GM18502 (cell line): ENCODE results near the gene DGKH.
A peak's percentile ranks its signal among the peaks of the same experiment; 100 is the strongest.

ENCODE experiments used
- ATAC-seq: cut with Tn5 transposase; IDR thresholded peaks from one replicate; pipeline ENCODE4 v1.9.1; 2021; ENCODE audit warnings: mild to moderate bottlenecking; ENCODE audit not compliant: unreplicated experiment, poor library complexity

The DGKH gene

GRCh38 chr13:42271337-42272114 lies 223.1 kb downstream of the DGKH start:
- peak; percentile 88 for ATAC-seq

GRCh38 chr13:42272115-42272803 lies 223.8 kb downstream of the DGKH start, which contains the start of gene AKAP11:
AKAP11 (plus strand) TSS chr13:42272152; CDS start chr13:42286349, 14,197 bp downstream.
- ATAC-seq = peak; percentile 31

GRCh38 chr13:42272804-42273175 lies 224.3 kb downstream of the DGKH start:
- no peak for ATAC-seq

GRCh38 chr13:42274386-42275097 lies 226.1 kb downstream of the DGKH start:
- no peak for ATAC-seq

DNA sequence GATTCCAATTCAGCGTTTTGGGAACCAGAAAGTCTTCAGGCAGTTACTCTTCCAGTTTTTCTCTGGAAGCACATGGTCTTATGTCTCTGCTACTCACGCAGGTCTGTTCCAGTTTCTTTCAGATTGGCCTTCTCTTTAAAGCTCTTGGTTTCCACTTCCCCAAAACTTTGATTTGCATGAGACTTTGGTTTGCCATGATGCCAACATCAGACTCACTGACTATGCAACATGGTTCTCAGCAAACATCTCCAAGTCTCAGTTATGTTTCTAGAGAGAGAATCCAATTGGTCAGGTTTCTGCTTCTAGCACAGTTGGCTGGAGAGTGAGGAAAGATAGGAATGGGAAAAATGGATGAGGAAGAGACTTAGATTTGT lies 226.6 kb downstream of the DGKH start:
- ATAC-seq = peak; percentile 30

DNA sequence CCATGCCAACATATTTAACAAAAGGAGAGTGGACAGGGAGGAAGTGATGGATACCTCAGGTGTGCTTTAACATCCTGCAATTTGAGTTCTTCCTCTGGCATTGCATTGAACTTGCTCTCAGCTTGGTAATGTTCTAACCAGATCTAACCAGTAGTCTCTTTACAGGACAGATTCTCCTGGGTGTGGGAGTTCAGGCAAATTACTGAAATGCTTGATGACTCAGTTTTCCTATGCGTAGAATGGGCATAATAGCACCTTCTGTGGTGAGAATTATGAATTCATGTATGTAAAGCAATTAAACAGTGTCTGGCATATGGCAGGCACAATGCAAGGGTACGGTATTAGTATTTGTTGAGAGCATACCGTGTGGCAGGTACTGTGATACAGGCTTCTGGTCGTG lies 227.1 kb downstream of the DGKH start:
- ATAC-seq = no peak

DNA sequence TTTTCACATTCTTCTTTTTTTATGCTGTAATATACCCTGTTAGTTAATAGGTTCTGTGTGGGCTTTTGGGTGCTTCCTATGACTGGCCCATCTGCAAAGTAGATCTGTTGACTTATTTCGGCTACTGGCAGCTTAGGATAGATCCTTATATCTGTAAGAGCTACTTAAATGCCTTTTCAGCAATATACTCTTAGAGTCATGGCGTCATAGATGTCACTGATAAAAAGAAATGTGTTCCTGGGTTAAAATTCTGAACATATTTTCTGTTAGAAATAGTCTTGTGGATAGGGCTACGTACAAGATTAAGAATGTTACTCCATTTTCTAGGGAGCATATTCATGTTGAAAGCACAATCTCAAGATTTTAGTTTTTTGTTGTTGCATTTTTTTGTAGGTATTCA lies 228.2 kb downstream of the DGKH start:
- no peak for ATAC-seq

DNA sequence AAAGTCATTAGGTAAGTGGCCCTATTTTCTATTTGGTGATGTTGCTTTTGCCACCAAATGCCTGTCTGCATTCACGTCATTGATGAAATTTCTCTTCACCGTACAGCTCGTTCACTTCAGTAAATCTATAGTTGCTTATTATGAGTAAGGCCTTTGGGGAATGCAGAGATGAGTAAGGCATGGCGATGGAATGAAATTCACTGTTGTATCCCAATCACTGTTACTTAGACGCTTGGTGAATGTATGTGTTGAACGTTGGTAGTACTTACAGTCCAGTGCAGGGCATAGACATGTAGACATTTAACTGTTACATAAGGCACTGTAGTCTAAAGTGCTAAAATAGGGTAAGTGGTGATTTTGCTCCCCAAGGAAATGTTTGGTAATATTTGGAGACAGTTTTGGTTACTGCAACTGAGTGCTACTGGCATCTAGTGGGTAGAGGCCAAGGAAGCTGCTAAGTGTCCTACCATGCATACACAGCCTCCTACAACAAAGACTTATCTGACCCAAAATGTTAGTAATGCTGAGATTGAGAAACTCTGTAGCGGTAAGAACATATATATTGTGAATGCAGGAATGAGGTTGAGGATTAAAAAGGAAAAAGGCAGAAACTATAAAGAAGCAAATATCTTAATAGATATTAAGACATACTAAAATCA lies 229.3 kb downstream of the DGKH start:
- ATAC-seq = no peak

GRCh38 chr13:42279080-42279479 lies 230.6 kb downstream of the DGKH start:
- no peak for ATAC-seq

GRCh38 chr13:42279986-42280385 lies 231.5 kb downstream of the DGKH start:
- ATAC-seq = no peak

GRCh38 chr13:42280537-42280936 lies 232.1 kb downstream of the DGKH start:
- ATAC-seq = no peak

DNA sequence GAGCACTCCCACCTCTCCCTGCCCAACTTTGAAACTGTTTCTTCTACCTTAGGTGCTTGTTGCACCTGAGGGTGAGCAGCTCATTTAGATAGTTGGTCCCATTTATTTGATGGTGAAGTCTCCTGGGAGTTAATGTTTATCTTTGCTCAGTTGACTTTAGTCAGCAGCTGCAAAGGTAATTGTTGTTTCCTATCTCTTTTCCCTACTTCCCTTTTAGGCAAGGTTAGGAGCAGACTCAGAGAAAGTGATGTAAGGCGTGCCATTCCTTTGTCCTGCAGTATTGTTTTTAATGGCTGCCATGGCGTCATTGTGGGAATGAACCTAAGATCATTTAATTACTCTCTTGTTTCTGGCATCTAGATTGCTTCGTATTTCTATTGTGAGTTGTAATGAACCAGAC lies 235.1 kb downstream of the DGKH start:
- no peak for ATAC-seq

GRCh38 chr13:42284068-42284467 lies 235.6 kb downstream of the DGKH start:
- no peak for ATAC-seq
